Amygdala (tissue), 56 donors: Measurements from ENCODE around the gene ALOX15B.
"Not testable (repeated sequence)": the region's sequence is repeated elsewhere in the genome, so short reads cannot be mapped to it uniquely, and the experiment has no call there.

ENCODE experiments used
- DNase-seq, 56 donors: peaks; one replicate each; lab custom pipeline; 2025; lab: John Stamatoyannopoulos, UW

Gene ALOX15B

DNA sequence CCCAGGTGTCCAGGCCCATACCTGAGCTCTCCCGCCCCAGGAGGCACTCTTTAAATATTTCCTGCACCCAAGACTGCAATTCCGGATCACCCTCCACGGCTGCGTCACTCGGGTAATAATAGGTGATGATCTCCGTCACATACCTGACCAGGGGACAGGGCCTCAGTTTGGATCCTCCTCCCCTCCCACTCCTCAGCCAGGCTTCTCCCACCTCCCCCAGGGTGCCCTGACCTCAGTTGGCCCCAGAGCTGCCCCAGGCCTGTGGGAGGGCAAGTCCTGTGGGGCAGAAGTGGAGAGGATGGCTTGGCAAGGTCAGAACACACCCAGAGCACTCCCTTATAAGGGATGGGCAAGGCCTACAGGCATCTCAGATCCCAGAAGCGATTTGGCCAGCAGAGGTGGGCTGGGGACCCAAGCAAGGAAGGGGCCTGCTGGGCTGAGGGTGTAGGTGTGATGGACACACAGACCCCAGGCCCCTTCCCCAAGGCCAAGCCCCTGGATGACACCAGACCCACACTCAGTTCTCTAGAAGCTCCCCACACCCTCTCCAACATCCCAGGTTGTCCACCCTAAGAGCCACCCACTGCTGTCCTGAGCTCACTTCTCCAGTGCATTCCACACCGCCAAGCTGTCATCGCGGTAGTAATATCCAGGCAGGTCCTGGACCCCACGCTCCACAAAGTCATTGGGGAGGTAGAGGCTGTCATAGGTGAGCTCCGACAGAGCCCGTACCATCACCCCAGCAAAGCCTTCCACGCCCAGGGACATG lies 36.9 kb downstream of the ALOX15B start:
- DNase-seq: no peak

DNA sequence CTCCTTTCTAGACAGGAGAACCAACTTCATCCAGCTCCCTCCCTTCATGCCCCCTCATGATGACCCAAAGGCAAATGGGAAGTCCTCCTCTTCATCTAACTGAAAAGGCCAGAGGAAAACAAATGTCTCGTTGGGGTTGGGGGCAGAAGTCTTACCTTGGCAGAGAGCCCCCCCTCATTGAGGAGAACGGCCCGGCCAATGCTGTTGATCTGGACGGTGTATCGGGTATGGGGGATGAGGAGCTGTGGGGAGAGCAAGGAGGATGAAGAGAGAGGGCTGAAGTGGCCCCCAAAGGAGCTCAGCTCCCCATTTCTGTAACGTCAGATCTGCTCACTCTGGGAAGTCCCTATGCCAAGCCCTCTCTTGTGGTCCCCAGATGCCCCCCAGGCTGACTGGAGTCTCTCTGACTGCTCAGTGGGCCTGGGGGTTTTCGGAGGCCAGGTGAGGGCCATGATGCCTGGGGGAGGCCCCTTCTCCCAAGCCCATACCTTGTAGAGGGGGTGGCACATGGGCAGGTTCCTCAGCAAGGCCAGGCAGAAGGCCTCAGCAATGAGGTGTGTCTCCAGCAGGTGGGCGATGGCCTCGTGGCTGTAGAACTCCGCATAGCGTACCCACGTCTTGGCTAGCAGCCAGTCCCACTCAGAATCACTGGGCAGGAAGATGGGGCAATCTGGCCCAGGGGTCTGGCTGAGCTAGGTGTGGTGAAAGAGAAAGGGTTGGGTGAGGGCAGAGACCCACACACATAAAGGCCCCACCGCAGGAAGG lies 37.8 kb downstream of the ALOX15B start:
- no peak for DNase-seq

DNA sequence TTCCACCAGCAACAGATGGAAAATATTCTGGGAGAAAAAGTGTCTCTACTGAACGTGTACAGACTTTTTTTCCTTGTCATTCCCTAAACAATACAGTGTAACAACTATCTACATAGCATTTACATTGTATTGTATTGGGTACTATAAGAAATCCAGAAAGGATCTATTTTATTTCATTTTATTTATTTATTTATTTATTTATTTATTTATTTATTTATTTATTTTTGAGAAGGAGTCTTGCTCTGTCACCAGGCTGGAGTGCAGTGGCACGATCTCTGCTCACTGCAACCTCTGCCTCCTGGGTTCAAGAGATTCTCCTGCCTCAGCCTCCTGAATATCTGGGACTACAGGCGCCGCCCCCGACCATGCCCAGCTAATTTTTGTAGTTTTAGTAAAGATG lies 39.1 kb downstream of the ALOX15B start:
- not testable (repeated sequence) for DNase-seq

DNA sequence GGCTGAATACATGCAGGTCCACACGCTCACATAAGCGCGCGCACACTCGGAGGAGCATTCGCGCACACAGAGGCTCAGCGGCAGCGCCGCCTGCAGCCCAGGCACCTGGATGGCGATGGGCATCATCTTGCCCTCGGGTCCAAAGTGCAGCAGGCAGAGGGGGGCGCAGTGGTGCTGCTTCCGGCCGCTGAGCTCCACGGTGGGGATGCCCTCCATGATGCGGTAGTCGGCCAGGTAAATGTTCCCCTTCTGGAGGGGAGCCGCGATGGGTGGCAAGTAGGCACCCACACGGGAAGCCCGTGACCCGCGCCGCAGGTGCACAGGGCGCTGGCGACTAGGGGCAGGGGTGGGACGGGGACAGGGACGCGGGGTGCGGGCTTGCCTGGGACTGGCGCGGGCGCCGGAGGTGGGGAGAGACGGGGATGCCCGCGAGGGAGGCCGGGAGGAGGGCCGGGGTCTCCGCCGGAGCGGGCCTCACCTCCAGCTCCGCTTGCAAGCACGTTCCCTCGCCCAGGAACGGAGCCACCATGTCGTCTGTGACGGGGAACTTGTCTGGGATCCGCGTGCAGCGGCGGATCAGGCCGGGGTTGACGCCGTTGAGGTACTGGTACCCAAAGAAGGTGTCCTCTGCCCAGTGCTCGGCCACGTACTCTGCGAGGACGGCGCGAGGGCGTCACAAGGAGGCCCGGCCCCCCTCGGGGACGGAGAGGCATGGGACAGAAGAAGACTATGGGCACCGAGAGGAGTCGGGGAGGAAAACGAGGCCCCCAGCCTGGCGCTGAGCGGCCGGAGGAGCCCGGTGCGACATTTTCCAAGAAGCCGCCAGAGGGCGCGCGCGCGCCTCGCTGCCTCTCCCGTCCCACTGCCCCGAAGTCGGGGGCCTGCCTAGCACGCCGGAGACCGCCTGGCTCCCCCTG lies 40.7 kb downstream of the ALOX15B start:
- DNase-seq: peak in 35 of 56 donors; percentile 17 to 79 (median 49)

DNA sequence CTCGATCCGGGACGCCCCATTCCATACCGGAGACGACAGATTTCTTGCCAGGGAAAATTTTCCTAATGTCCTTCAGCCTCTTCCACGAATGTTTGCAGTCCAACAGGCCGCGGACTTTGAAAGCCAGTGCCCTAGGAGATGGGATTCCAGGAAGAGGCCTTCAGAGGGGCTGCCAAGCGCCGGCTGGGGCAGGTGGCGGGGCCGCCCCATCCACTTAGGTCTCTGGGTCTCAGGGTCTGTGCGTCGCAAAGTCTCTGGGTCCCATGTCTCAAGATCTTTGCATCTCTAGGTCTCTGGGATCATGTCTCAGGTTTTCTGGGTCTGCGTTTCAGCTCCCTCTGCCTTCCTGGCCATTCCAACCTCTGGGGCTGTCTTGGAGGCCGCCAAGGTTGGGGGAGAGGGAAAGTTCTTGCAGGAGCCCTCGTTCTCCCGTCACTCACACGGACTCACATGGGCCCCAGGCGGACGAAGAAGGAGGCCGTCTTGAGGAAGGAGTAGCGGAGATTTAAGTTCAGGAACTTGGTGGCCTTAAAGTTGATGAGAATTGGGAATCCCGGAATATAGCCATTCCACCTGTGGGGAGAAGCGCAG lies 41.4 kb downstream of the ALOX15B start:
- DNase-seq: no peak

DNA sequence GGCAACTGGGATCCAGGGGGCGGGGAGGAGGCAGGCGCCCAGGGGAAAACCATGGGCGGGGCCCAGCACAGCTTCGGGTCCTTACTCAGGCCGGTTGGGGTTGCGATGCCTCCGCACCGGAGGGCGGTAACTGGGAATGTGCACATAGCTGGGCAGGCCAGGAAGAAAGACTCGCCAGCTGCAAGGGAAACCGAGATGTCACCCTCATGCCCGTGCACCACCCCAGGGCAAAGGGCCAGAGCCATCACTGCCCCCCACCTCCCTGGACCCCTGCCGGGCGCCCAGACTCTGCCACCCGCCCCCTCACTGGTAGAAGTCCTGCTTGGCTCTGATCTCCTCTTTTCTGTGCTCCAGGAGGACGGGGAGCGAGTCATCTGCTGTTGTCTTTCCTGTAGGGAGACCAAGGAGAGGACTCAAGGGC lies 42.0 kb downstream of the ALOX15B start:
- DNase-seq: no peak

DNA sequence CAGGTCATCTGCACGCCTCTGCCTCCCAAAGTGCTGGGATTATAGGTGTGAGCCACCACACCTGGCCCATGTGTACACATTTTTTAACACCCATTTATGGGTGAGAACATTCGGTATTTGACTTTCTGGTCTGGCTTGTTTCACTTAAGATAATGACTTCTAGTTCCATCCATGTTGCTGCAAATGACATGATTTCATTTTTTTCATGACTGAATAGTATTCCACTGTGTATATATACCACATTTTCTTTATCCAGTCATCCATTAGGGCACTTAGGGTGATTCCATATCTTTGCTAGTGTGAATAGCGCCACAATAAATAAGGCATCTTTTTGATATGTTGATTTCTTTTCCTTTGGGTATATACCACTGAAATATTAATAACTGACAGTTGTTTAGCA lies 43.0 kb downstream of the ALOX15B start:
- DNase-seq: no peak

DNA sequence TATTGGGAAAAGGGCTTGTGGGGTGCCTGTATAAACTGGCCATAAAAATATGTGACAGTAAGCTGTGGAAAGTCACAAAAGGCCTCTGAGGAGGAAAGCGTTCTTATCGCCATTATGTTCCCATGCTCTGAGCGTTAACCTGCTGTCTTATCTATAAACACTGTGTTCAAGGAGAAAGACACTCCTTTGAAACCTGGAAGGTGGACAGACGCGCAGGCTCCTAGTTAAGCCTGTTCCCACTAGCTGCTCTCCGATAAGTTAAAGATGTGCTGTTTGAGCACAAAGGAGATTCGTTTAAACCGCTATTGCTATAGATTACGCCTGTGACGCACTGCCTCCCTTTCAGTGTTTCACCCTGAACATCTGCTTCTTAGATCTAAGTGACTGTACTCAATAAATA lies 43.4 kb downstream of the ALOX15B start:
- no peak for DNase-seq

DNA sequence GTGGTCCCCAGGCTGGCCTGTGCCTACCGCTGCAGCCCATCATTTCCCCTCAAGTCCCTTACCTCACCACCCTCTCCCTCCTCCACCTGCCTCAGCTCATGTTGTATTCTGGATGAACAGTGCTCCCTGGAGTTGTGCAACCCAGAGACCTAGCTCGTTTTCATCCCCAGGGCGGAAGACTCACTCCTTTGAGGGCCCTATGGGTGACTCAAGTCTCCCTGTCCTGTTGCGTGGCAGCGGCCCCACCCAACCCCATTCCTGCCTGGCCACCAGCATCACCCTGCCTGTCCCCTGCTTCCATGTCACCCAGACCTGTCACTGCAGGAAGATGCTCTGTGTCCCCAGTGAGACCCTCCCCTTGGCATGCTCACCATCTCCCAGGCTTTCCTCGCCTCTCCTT lies 45.4 kb downstream of the ALOX15B start:
- no peak for DNase-seq

DNA sequence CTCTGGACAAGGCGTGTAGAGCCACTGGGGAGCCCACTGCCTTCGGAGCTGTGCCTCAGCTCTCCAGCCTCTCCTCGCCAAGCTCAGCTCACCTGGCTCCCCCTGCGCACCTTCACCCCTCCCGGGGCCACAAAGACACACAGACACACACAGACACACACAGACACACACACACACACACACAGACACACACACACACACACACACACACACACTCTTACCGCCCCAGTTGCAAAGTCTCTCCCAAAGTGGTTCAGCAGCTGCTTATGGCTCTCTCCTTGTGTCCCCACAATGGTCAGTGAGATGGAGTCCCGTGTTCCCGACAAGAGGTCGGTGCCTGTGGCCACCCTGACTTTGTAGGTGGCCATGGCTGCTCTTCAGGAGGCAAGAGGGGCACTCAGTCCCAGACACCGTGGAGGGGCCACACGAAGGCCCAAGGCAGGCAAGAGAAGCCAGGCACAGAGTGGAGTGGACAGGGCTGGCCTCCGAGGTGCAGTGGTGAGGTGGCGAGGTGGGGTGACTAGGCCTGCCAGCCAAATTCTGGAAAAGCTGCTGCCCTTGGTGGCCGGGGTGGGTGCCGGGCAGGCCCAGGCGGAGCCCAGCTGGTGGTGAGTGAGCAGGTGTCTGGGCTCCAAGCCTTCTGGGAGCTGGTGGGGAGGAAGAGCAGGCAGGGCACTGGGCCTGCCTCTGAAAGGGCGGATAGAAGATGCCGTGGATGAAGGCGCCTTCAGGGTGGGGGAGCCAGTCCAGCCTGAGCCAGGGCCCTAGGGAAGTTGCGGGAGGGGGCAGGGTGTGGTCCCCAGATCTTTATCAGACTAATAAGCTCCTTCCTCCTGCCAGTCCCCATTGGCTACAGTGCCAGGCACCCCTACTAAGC lies 48.5 kb downstream of the ALOX15B start, which contains the start of gene ALOX12B:
ALOX12B (minus strand) TSS at position 642 of the 877 bp plus-strand sequence; CDS start at position 368, 274 bp downstream.
- DNase-seq: no peak

DNA sequence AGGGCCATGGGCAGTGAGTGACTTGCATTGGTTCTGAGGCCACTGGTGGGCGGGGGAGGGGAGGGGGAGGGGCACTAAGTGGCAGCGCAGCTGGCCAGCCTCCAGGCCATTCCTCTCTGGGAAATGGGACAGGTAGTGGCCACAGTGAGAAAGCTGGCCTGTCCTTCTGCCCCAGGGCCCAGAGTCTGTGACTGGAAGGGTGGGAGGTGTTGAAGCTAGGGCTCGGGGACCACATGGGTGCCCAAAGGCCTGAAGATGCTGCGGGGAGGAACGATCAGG lies 49.0 kb downstream of the ALOX15B start:
- DNase-seq: no peak

DNA sequence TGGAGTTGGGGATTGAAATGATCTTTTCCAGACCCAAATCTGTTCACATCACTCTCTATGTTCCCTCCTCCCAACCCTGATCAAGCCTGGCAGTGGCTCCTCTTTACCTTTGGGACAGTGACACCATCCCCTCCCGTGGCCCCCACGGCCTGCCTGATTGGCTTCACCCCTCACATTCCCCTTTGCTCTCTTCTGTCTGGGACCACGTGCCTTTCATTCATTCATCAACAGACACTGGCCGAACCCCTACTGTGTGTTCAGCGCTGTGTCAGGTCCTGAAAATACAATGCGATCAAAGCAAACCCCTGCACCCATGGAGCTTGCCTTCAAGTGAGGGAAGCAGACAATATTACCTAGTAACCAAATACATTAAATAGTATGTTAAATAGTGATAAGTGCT lies 50.9 kb downstream of the ALOX15B start:
- DNase-seq: no peak

DNA sequence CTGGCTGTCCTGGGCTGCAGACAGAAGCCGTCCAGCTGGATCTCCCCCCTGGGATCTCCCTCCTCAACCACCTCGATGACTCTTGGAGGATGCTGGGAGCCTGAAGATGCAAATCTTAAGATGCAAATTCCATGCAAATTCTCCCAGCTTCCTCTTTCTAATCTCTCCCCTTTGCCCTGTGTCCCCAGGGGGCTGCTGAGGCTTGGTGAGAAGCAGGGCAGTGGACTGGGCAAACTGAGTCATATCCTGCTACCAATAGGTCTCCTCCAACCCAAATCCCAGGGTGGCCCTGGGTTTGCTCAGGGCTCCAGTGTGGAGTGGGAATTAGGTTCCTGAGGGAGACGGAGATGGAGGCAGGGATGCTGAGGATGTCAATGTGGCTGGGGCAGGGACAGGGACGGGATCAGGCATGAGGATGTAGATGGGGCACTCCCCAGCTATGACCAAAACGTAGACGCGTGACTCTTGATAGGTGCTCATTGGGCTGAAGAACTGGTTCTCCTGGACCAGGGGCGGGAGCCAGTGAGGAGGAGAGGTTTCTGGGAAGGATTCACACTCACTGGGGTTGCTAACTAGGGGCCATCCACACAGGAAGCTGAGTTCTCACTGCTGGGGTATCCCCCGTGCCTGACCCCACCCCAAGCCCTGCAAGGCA lies 52.3 kb downstream of the ALOX15B start:
- DNase-seq: no peak

DNA sequence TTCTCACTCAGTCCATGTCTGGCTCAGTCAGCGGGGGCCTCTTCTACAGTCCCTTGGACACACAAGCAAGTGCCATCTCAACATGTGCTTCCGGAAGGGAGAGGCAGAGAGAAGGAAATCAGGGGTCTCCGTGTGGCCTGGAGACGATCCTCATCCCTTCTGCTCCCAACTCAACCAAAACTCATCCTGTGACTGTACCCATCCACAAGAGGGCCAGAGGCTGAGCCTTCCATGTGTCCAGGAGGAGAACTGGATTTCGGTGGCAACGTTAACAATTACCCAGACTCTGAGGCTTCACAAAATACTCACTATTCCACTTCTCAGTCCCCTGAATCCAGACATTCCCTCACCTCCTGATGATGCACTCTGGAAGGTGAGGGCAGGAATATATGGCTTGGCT lies 56.5 kb downstream of the ALOX15B start:
- DNase-seq: no peak

DNA sequence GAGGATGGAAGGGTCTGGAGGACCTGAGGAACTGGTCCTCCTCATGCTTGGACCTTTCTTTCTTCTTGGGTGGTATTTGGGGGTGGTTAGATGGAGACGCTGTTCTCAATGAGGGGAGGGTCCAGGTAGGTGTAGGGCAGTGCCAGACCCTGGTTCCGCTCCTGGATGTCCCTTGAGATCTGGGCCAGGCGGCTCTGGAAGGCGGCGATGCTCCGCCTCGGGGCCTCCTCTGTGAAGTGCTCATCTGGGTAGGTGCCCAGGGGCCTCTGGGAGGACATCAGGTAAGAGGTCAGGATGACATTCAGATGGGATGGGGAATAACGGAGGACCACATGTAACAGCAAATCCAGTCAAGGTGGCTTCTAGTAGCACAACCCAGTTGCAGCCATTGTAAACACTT lies 57.7 kb downstream of the ALOX15B start:
- no peak for DNase-seq
